GM19043 (cell line): ENCODE measurements around the gene DCAF8L2.
"Not testable (repeated sequence)": the region's sequence is repeated elsewhere in the genome, so short reads cannot be mapped to it uniquely, and the experiment has no call there.

Experiments used
- ATAC-seq: cut with Tn5 transposase; IDR thresholded peaks from one replicate; pipeline ENCODE4 v1.9.1; 2021; ENCODE audit warnings: low read depth; ENCODE audit not compliant: unreplicated experiment

The DCAF8L2 gene

DNA sequence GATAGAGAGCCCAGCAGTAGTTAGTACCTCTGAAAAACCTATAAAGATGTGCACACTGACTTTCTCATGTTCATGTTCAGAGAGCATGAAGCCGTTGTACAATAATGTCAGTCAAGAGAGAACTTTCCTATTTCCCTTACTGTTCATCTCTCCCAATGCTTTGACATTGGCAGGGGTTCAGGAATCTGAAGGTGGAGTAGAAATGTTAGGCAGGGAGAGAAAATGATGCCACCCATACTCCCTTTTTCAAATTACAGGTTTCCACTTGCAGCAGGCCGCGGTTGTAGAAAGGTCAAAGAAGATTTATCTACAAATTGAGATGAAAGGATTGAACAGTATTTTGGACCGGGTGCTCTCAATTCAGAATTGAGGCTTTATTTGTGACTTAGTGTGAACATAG lies 84.3 kb downstream of the DCAF8L2 start:
- ATAC-seq: no peak

DNA sequence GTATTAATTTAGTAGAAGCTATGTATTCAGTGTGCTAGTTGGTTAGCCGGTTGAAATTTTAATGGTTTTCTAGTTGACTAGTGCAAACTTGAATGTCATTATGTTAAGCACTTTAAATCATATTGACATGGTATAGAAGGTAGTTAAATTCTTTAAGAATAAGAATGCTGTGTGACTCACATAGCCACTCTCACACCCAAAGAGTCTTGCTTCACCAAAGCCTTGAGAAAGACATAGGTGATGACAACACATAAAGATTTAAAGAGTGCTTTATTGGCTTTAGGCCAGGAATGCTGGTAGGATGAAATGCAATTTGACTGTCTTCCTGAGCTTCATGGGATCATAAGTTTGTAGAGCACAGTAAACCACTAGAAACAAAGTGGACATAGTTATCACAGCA lies 85.3 kb downstream of the DCAF8L2 start:
- no peak for ATAC-seq

DNA sequence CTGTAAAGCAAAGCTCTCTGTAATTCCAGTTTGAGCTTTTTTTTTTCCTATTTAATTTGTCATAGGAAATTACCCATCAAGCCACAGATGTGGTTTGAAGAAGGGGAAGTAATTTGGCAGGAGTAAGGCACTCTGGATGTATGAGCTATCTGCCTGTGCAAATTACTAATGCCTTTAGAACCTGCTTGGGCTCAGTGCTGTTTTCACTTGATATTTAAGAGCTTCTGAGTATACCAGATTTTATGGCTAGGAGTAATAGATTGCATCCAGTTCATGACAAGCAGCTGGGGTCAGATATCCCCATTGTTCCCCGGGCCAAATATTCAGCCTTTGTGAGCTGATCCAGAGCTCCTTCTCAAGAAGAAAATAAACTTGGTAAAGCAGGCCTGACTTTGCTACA lies 89.1 kb downstream of the DCAF8L2 start:
- no peak for ATAC-seq

DNA sequence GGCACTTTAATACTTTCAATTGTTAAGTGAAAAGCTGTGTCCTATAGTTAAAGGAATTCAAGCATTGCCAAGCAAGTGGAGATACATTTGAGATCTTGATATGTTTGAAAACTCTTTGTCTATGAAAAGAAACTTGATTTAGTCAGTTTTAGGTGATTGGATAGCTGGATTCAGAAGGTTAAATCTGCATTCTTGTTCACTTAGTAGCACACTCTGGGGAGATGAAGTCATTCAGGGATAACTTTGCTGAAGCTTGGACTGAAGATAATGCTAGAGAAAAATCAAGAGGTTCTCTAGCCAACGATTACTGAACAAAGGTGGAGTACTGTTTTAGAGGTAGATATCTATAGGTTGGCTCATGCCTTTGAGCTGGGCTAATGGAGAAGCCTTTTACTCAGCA lies 90.6 kb downstream of the DCAF8L2 start:
- no peak for ATAC-seq

DNA sequence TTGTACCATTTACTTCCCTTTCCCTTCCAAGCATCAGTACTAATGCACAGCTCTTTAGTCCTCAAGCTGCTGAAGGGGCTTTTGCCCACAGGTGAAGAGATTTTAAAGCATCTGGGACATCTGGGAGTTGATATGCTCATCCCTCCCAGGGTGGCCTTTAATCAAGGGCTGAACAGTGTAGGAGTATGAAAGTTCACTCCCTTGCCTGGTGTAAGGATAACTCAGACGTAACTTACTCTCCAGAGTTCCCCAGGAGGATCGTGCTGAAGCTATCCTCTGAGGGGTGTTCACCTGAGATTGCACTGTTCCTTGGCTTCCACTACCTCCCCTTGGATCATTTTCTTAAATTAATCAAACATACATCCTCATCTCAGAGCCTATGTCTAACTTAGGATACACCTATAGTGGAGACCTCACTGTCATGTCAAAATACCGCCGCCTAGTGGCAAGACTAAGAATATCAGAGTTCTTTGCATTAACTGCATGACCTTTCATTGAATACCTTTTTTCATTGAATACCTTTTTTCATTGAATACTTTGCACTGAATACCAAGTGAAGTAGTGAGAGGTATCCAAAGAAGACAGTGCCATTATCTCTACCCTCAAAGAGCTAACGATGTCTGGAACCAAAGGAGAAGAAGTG lies 93.5 kb downstream of the DCAF8L2 start:
- ATAC-seq: not testable (repeated sequence)

DNA sequence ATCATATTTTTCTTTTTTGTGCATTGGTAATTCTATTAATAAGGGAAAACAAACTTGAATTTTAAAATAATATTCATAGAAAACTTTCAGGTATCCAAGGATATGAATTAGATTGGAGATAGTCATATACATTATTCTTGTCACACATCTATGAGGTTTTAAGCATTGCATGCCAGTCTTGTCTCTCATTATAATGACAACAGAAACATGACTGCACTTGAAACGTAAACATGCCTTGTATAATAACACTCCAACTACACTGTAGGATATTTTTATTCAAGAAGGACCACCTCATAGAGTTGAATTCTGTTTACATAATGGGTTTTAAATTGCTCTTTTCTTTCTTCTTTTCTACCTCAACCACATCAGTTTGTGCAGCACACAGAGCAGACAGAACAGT lies 104.5 kb downstream of the DCAF8L2 start:
- ATAC-seq: no peak

DNA sequence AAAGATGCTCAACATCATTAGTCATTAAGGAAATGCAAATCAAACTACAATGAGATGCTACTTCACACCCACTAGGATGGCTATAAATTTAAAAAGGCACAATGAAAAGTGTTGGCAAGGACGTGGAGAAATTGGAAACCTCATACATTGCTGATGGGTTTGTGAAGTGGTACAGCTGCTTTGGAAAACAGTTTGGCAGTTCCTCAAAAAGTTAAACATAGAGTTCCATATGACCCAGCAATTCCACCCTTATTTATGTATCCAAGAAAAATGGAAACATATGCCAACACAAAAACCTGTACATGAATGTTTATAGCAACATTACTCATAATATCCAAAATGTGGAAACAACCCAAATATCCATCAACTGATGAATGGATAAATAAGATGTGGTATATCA lies 116.4 kb downstream of the DCAF8L2 start:
- ATAC-seq: no peak

DNA sequence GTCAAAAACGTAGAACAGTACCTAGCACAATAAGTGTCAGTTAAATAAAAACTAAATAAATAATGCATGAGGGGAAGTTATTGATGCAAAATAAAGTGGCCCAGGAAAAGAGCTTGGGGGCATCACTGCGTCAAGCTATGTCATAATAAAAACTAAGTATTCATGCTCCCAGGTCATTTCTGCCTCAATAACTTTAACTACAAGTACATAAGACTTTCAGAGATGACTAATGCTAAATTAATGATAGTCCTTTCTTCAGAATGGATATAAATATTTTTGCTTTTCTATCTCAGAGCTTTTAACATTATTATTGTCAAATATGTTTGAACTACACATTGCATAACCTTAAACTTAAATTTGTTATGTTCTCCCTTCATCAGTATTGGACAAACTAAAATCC lies 125.5 kb downstream of the DCAF8L2 start:
- ATAC-seq: no peak

DNA sequence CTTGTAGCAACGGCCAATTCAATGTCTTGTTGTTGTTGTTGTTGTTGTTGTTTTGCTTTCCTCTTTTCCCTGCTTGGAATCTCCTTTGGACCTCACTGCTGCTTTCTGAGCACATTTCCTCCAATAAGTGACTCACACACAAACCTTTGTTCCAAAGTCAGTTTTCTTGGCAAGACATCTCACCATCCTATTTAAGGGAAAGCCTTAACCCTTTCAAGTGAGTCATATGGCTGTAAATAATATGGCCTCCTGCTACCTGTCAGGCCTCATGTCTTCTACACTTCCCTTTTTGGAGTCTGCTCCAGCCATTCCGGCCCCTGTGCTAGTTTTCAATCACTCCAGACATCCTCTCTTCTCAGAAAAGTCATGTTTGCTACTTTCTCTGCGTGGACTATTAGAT lies 138.1 kb downstream of the DCAF8L2 start:
- ATAC-seq: no peak

DNA sequence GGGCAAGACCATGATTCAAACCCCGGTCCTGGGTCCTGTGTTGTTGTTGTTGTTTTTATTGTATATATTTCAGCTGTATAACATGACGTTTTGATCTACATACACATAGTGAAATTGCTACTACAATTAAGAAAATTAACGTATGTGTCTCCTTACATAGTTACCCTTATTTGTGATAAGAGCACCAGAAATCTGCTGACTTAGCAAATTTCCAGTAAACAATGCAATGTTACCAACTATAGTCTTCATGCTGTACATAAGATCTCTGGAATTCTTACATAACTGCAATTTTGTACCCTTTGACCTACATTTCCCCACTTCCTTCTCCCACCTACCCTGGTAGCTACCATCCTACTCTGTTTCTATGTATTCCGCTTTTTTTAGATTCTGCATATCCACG lies 141.8 kb downstream of the DCAF8L2 start:
- ATAC-seq: no peak

DNA sequence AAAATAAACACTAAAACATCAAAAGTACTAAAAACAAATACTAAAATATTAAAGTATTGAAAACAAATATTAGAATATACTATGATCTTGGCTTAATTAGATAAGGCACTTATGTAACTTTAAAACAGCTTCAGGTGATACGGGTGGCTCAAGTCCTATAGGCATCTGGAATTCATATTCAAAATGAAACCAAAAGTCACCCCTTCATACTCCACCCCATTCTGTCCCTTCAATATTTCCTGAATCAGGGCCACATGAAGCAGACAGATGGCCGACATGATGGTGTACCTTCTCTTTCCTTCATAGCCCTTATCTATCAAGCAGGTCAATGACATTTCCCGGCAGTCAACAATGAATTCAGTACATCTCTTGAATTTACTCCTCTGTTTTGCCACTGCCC lies 145.8 kb downstream of the DCAF8L2 start:
- ATAC-seq: no peak

DNA sequence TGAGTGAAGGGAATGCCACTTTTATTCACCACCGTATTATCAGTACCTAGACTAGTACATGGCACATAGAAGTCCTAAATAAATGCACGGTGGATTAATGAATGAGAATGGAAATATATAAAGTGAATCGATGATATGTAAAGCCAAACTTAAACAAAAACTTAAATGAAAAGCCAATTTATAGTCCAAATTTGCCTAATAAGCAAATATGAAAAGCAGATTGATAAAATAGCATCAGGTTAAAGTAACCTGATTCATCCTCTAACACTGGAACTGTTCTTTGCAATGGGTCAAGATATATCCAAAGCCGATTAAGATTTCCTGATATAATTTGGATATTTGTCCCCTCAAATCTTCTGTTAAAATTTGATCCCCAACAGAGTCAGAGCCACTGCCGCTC lies 150.8 kb downstream of the DCAF8L2 start:
- ATAC-seq: no peak

DNA sequence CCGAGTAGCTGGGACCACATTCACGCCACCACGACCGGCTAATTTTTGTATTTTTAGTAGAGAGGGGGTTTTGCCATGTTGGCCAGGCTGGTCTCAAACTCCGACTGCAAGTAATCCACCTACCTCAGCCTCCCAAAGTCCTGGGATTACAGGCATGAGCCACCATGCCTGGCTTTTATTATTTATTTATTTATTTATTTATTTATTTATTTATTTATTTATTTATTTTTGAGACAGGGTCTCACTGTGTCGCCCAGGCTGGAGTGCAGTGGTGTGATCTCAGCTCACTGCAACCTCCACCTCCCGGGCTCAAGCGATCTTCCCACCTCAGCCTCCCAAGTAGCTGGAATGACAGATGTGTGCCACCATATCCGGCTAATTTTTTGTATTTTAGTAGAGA lies 153.4 kb downstream of the DCAF8L2 start:
- not testable (repeated sequence) for ATAC-seq

DNA sequence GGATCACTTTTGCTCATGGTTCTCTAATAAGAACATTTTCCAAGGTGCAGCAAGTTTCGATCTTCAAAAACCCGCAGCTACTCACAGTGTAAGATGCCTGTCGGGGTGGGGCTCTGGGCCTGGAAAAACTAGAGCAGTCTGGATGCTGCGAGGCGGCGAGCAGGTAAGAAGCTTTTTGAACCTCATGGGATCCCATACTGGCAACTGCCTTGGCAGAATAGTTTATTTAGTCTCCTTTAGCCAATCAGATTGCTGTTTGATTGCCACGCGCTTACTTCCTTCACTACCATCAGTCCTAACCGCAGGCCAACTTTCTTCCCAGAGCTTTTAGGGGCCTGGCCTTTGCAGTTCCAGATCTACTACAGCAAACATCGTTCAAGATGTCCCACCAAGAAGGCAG lies 156.4 kb downstream of the DCAF8L2 start:
- ATAC-seq: no peak

DNA sequence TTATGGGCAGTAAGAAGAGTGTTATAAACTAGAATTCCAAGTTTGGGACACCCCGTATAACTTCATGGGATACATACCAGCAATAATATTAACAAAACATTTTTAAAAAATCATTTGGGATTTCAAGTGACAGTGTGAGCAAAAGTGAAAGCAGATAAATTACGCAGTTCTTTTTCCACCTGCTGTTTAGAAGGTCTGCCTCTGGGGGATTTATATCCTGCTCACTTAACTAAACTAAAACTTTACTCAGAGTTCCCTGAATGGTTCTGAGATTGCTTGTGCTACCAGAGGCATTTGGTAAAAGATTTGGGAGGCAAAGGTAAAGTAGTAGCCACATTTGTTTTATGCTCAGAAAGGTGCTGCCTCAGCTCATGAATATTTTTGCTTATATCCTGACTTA lies 160.2 kb downstream of the DCAF8L2 start:
- not testable (repeated sequence) for ATAC-seq

DNA sequence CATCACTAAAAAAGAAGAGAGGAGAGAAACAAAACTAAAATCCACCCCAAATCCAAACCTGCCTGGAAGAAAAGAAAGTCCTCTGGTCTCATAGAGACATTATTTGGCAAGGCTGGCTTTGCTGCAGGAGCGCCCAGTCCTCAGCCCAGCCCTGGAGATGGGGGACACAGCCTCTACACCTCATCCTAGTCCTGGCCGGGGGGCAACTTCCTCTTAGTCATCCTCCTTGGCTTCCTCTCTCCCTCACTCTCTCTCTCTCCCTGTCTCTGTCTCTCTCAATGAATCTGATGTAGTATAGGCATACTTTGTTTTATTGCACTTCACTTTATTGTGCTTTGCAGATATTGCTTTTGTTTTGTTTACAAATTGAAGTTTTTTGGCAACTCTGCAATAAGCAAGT lies 161.8 kb downstream of the DCAF8L2 start:
- ATAC-seq: no peak

DNA sequence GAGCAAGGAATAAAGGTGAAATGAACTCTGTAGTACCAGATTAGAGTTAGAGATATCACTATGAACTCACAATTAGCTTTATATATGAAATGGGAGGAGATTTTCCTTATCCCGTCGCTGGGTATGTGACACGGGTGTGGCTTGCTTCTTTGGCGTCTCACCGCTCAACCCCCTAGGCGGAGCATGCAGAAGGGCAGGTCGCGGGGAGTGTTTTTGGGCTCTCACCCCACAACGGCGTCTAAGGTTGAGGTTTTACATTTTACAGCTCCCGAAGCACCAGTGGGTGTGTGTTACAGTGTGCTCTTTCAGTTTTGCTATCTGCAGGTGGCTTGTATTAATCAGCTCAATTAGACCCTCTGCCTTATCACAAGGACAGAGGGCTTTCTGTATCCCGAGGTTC lies 175.6 kb downstream of the DCAF8L2 start:
- ATAC-seq: no peak

DNA sequence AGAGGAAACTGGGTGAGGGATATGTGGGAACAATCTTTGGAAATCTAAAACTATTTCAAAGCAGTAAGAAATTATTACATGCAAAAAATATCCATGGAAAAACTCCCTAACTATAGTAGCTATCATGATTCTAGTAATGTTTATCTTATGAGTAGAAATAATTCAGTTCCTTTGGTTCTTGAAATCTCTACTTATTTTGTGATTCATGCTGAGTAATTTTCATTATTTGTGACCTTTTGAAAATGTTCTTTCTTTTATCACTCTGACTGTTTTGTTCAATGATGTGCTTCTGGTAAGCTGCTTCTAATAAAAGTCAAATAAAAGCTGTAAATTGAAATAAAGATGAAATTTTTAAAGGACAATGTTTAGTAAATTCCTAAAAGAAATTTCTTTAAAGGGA lies 177.2 kb downstream of the DCAF8L2 start:
- no peak for ATAC-seq

DNA sequence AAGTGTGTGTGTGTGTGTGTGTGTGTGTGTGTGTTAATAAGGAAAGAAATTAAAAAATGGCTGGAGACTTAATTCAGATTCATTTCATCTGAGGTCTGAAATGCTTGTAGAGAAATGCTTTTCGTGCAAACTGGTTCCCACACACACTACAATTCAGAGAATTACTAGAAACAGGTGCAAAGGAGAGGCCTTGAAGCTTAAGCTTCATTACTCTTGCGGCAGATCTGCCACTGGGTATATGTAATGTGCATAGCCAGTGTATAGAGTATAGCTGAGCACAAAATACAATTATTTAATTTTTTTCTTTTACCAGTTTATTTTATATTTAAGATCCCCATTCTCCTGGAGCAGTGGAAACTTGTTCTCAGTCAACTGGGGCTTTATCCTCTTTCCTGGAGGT lies 185.8 kb downstream of the DCAF8L2 start:
- ATAC-seq: no peak

DNA sequence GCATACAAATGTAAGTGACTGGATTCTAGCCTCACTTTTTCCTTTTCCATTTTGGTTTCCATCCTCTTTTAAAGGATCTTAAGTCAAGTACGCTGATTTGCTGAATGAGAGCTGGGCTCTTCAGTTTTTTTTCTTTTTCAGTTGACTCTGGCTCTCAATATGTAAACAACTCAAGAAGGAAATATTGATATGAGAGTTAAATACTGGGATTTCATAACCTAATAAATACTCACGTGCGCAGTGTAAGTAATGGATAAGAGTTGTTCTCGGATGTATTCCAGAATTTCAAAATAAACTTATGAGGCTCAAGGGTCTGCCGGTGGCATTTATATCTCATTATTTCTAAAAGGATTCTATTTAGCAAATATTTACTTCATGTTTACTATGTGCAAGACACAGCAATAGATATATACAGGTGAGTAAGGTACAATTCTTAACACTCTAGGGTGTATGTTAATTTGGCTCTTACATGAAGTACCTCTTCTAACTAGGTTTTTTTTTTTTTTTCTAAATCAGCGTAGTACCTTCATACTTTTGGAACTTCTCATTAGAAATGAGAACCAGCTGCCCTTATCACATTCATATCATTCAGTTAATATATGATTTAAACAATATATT lies 206.6 kb downstream of the DCAF8L2 start:
- no peak for ATAC-seq

DNA sequence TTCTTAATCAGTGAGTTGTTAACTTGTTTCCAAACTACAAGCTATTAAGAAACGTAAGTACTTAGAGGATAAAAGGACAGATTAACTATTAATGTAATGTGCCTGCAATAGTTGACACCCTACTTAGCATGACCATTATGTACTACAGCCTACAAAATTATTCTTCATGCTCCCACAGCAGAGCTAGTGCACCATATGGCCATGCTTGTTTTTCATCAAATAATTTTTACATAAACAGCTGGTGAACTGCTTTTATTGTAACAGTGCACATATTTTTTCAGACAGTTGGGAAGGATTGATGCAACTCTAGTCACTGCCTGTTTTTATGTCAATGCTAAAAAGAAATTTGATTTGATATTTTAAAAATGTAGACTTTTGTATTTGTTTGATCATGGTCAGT lies 207.4 kb downstream of the DCAF8L2 start:
- no peak for ATAC-seq
